Keratinocyte (primary cell): ENCODE results near the gene NDUFC2. TPM values are rescaled to one million over a fixed set of nuclear protein-coding genes. Genes with fewer than 3 reads are reported as not detected.

Experiments
- DNase-seq: peaks from one replicate; pipeline ENCODE4 v3.0.0-alpha.2; 2011; ENCODE audit warnings: low read depth, missing footprints, low spot score
- FAIRE-seq: peaks from 2 replicates; lab custom pipeline; 2011; peaks lifted over from hg19 to GRCh38; lab: Jason Lieb, UNC
- H2AFZ ChIP-seq: 2 replicates; pipeline ENCODE4 v1.6.0; 2012; ENCODE audit warnings: low read length, control low read depth, inconsistent platforms; ENCODE audit not compliant: control insufficient read depth
- H3K27ac ChIP-seq: 2 replicates; pipeline ENCODE4 v1.5.1; 2011; ENCODE audit warnings: low read length; ENCODE audit not compliant: control insufficient read depth, insufficient read depth
- H3K27me3 ChIP-seq: 3 replicates; pipeline ENCODE4 v1.6.0; 2011; ENCODE audit warnings: low read length; ENCODE audit not compliant: control insufficient read depth, insufficient read depth; ENCODE audit errors: extremely low read depth
- H3K36me3 ChIP-seq, 2 experiments: 2 replicates in 1 of 2; 3 replicates in 1 of 2; pipeline ENCODE4 v1.5.1; 2011; ENCODE audit warnings: low read length in 2 of 2, mild to moderate bottlenecking in 1 of 2; ENCODE audit not compliant: control insufficient read depth in 2 of 2, insufficient read depth in 2 of 2; ENCODE audit errors: extremely low read depth in 1 of 2
- H3K4me1 ChIP-seq: 3 replicates; pipeline ENCODE4 v1.5.1; 2011; ENCODE audit warnings: low read length; ENCODE audit not compliant: control insufficient read depth, insufficient read depth; ENCODE audit errors: extremely low read depth
- H3K4me2 ChIP-seq: 3 replicates; pipeline ENCODE4 v1.6.0; 2011; ENCODE audit warnings: low read depth, low read length; ENCODE audit not compliant: control insufficient read depth, insufficient read depth; ENCODE audit errors: extremely low read depth
- H3K4me3 ChIP-seq, 3 experiments: fragments of 200-600 bp in 1 of 3; sonication (generic) in 1 of 3; 2 replicates in 2 of 3; 3 replicates in 1 of 3; pipeline ENCODE4 v1.5.1; 2011 to 2016; ENCODE audit warnings: low read length in 3 of 3, mild to moderate bottlenecking in 3 of 3, control low read depth in 2 of 3, inconsistent platforms in 1 of 3, low read depth in 1 of 3, mixed read lengths in 1 of 3, mixed run types in 1 of 3, moderate library complexity in 1 of 3; ENCODE audit not compliant: control insufficient read depth in 2 of 3, insufficient read depth in 2 of 3; ENCODE audit errors: extremely low read depth in 1 of 3
- H3K79me2 ChIP-seq: 2 replicates; pipeline ENCODE4 v1.6.0; 2012; ENCODE audit warnings: low read length; ENCODE audit not compliant: control insufficient read depth, insufficient read depth
- H3K9ac ChIP-seq: 3 replicates; pipeline ENCODE4 v1.6.0; 2011; ENCODE audit warnings: low read length; ENCODE audit not compliant: control insufficient read depth, insufficient read depth; ENCODE audit errors: extremely low read depth
- H3K9me1 ChIP-seq: 3 replicates; pipeline ENCODE4 v1.6.0; 2011; ENCODE audit warnings: low read length; ENCODE audit not compliant: control insufficient read depth, insufficient read depth; ENCODE audit errors: extremely low read depth
- H3K9me3 ChIP-seq: 2 replicates; pipeline ENCODE4 v1.5.1; 2012; ENCODE audit warnings: low read depth, low read length; ENCODE audit not compliant: control insufficient read depth
- H4K20me1 ChIP-seq: 3 replicates; pipeline ENCODE4 v1.6.0; 2011; ENCODE audit warnings: low read length; ENCODE audit not compliant: control insufficient read depth, insufficient read depth; ENCODE audit errors: extremely low read depth
- EZH2 ChIP-seq: IDR thresholded peaks from one replicate; pipeline ENCODE4 v1.6.1; 2012; ENCODE audit warnings: inconsistent platforms, mild to moderate bottlenecking, low read length, moderate library complexity
- dilution Hi-C: fragments of 300-500 bp; cut with MboI; formaldehyde crosslinking; loops from one replicate; pipeline ENCODE4 v1.7.0; 2020; ENCODE audit warnings: low sequenced_read_pairs; ENCODE audit not compliant: extremely low pct_ligation_motif_present
- polyA plus RNA-seq, 5 experiments: library from polyadenylated mRNA; depleted of rRNA in 3 of 5; stranded (reverse) in 3 of 5; stranded (forward) in 1 of 5; unstranded in 1 of 5; fragments of >200 nt; gene quantifications; 1 replicate in 1 of 5; 2 replicates in 3 of 5; 3 replicates in 1 of 5; pipeline versions ENCODE4 v1.2.1 to v1.2.3, GENCODE V29; 2011 to 2012; ENCODE audit warnings: missing spikeins in 2 of 5, low read depth in 1 of 5, low replicate concordance in 1 of 5
- TF ChIP-seq, protein P1 (sequence below), 3 experiments: IDR thresholded peaks in 1 of 3; conservative IDR thresholded peaks in 1 of 3; optimal IDR thresholded peaks in 1 of 3; 2 replicates in 2 of 3; 3 replicates in 1 of 3; pipeline versions ENCODE3 to v1.5.1; 2011; ENCODE audit warnings: low read length in 3 of 3, mild to moderate bottlenecking in 3 of 3, moderate library complexity in 2 of 3, control low read depth in 1 of 3, inconsistent platforms in 1 of 3; ENCODE audit not compliant: insufficient read depth in 2 of 3; ENCODE audit errors: extremely low read depth in 1 of 3

The NDUFC2 gene
- polyA plus RNA-seq, 1 donor (not counting 4 experiments of a cell fraction or from before 2014, with no cell fraction given) = 150 TPM

DNA sequence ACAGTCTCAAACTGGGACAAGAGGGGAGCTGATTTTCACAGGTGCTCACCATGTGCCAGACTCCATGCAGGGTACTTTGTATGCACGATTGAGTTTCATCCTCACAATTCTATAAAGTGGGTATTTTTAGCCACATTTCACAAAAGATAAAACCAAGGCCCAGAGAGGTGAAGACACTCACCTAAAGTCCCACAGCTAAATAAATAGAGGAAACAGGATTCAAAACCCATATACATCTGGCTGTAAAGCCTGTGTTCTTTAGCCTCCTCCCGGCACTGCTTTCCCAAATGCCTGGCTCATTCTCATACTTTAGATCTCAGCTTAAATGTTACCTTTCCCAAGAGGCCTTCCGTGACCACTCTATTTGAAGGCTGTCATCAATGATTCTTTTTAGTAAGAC, 43.3 kb downstream of the NDUFC2 start:
- Histone ChIP-seq H2AFZ (no peak overlapping the region), H3K9me1 (no peaks in the 10 kb centered on the region), H3K9ac (no peak overlapping the region), H3K4me1 (peaks cover 19% of the 10 kb centered on the region), H3K9me3 (no peaks in the 10 kb centered on the region), H3K4me2 (no peak overlapping the region), H4K20me1 (no peaks in the 10 kb centered on the region), H3K36me3 (no peaks in the 10 kb centered on the region), H3K27me3 (no peaks in the 10 kb centered on the region), H3K79me2 (no peaks in the 10 kb centered on the region), H3K27ac (no peak overlapping the region), H3K4me3 (no peak overlapping the region)
- DNase-seq = no peak
- TF ChIP-seq EZH2 = no peak
- TF ChIP-seq, protein P1, sequence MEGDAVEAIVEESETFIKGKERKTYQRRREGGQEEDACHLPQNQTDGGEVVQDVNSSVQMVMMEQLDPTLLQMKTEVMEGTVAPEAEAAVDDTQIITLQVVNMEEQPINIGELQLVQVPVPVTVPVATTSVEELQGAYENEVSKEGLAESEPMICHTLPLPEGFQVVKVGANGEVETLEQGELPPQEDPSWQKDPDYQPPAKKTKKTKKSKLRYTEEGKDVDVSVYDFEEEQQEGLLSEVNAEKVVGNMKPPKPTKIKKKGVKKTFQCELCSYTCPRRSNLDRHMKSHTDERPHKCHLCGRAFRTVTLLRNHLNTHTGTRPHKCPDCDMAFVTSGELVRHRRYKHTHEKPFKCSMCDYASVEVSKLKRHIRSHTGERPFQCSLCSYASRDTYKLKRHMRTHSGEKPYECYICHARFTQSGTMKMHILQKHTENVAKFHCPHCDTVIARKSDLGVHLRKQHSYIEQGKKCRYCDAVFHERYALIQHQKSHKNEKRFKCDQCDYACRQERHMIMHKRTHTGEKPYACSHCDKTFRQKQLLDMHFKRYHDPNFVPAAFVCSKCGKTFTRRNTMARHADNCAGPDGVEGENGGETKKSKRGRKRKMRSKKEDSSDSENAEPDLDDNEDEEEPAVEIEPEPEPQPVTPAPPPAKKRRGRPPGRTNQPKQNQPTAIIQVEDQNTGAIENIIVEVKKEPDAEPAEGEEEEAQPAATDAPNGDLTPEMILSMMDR (optimal IDR thresholded peaks at IDR 0.05 in 1 of 3, IDR thresholded peaks at IDR 0.05 in 1 of 3, conservative IDR thresholded peaks at IDR 0.05 in 1 of 3; ENCODE audit: extremely low read depth in 1 of 3, insufficient read depth in 2 of 3, low read length in 3 of 3) = no peak
- dilution Hi-C loops = no loop called here
- FAIRE-seq = no peak

DNA sequence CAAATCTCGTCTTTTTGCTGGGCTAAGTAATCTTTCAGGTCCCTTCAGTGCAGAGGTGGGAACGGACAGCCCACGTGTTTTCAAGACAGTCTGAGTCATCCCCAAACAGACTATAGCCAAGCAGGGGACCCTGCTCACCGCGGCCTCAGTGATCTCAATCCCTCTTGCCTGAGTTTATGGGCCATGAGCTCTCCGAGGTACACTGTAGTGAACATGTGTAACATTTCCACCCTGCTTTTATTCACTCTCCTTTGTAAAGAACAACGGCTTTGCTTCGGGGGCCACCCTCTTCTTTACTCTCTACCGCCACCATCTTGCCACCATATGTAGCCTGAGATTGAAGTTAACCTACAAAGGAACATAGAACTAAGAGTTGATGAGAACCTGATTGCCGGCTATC, 45.0 kb downstream of the NDUFC2 start:
- Histone ChIP-seq H2AFZ (no peak overlapping the region), H3K4me3 (no peak overlapping the region), H3K9me3 (no peaks in the 10 kb centered on the region), H4K20me1 (no peaks in the 10 kb centered on the region), H3K79me2 (no peaks in the 10 kb centered on the region), H3K9me1 (no peaks in the 10 kb centered on the region), H3K27me3 (no peaks in the 10 kb centered on the region), H3K27ac (no peak overlapping the region), H3K9ac (no peak overlapping the region), H3K36me3 (no peaks in the 10 kb centered on the region), H3K4me1 (peaks cover 8% of the 10 kb centered on the region), H3K4me2 (no peak overlapping the region)
- no peak for TF ChIP-seq EZH2
- TF ChIP-seq, protein P1 (optimal IDR thresholded peaks at IDR 0.05 in 1 of 3, IDR thresholded peaks at IDR 0.05 in 1 of 3, conservative IDR thresholded peaks at IDR 0.05 in 1 of 3; ENCODE audit: extremely low read depth in 1 of 3, insufficient read depth in 2 of 3, low read length in 3 of 3) = no peak
- no peak for DNase-seq
- dilution Hi-C loops = no loop called here
- no peak for FAIRE-seq
